Measurements from ENCODE around the gene SMYD2. TPM values are rescaled to one million over a fixed set of nuclear protein-coding genes. Genes with fewer than 3 reads are reported as not detected.

Gene SMYD2
- total RNA-seq, 1 donor from 2014 or later, result 41.6 TPM

- intact Hi-C loops (cut with DNase I), result no loop called here
- ATAC-seq (no peak), DNase-seq (no peak)
- H3K27me3 ChIP-seq (ENCODE audit: low read depth), result no peaks in the 10 kb centered on the region
- H3K27ac ChIP-seq, result no peak overlapping the region
- no peak overlapping the region for H3K4me3 ChIP-seq
- H3K9me3 ChIP-seq, result no peaks in the 10 kb centered on the region
- no peak for TF ChIP-seq CTCF (IDR thresholded peaks at IDR 0.05)
- H3K4me1 ChIP-seq, result no peaks in the 10 kb centered on the region
- peaks cover 66% of the 10 kb centered on the region for H3K36me3 ChIP-seq
Measured at GRCh38 chr1:214360525-214361164, 79.7 kb downstream of the SMYD2 start.

- H3K27ac ChIP-seq, result no peak overlapping the region
- no peak overlapping the region for H3K4me3 ChIP-seq
- intact Hi-C loops (cut with DNase I), result no loop called here
- H3K27me3 ChIP-seq (ENCODE audit: low read depth), result no peaks in the 10 kb centered on the region
- no peaks in the 10 kb centered on the region for H3K9me3 ChIP-seq
- no peak for TF ChIP-seq CTCF (IDR thresholded peaks at IDR 0.05)
- H3K36me3 ChIP-seq, result peaks cover 56% of the 10 kb centered on the region
- no peak for DNase-seq
- H3K4me1 ChIP-seq, result no peaks in the 10 kb centered on the region
- no peak for ATAC-seq
Measured at GRCh38 chr1:214361636-214362035, 80.7 kb downstream of the SMYD2 start.

- Histone ChIP-seq H3K4me3 (no peak overlapping the region), H3K9me3 (no peaks in the 10 kb centered on the region), H3K4me1 (no peaks in the 10 kb centered on the region), H3K27ac (no peak overlapping the region), H3K36me3 (peaks cover 49% of the 10 kb centered on the region), H3K27me3 (ENCODE audit: low read depth) (no peaks in the 10 kb centered on the region)
- no peak for TF ChIP-seq CTCF (IDR thresholded peaks at IDR 0.05)
- DNase-seq (no peak), ATAC-seq (peak; percentile 43 to 57)
- intact Hi-C loops (cut with DNase I), result no loop called here
Measured at GRCh38 chr1:214362188-214362882, 81.4 kb downstream of the SMYD2 start.

- no peak for DNase-seq
- peaks cover 39% of the 10 kb centered on the region for H3K36me3 ChIP-seq
- H3K27me3 ChIP-seq (ENCODE audit: low read depth), result no peaks in the 10 kb centered on the region
- no peak overlapping the region for H3K4me3 ChIP-seq
- intact Hi-C loops (cut with DNase I), result no loop called here
- H3K27ac ChIP-seq, result no peak overlapping the region
- no peak for ATAC-seq
- TF ChIP-seq CTCF (IDR thresholded peaks at IDR 0.05), result no peak
- H3K4me1 ChIP-seq, result no peaks in the 10 kb centered on the region
- no peaks in the 10 kb centered on the region for H3K9me3 ChIP-seq
Measured at GRCh38 chr1:214363386-214363785, 82.4 kb downstream of the SMYD2 start.

- intact Hi-C loops (cut with DNase I), result no loop called here
- no peak overlapping the region for H3K4me3 ChIP-seq
- H3K9me3 ChIP-seq, result no peaks in the 10 kb centered on the region
- TF ChIP-seq CTCF (IDR thresholded peaks at IDR 0.05), result no peak
- H3K4me1 ChIP-seq, result no peaks in the 10 kb centered on the region
- DNase-seq (no peak), ATAC-seq (no peak)
- H3K27ac ChIP-seq, result no peak overlapping the region
- H3K27me3 ChIP-seq (ENCODE audit: low read depth), result no peaks in the 10 kb centered on the region
- peaks cover 44% of the 10 kb centered on the region for H3K36me3 ChIP-seq
Measured at GRCh38 chr1:214364386-214364785, 83.4 kb downstream of the SMYD2 start.

Measured in lower lobe of right lung (tissue), 2 donors.